Airway epithelial cell (primary cell): Measurements from ENCODE around the gene SP140. TPM values are rescaled to one million over a fixed set of nuclear protein-coding genes. Genes with fewer than 3 reads are reported as not detected.

ENCODE experiments used
- total RNA-seq: library from RNA; depleted of rRNA; stranded (reverse); fragments of >200 nt; gene quantifications from 2 replicates; pipeline ENCODE4 v1.2.3, GENCODE V29; 2015

The SP140 gene
- total RNA-seq = not detected in 2 replicates

GRCh38 chr2:230225486-230225885 is at the start of gene SP140:
TSS of gene SP140 (plus strand) at chr2:230225736. CDS start at chr2:230225845, 109 bp downstream.

GRCh38 chr2:230219419-230220331 is 5.9 kb upstream of the SP140 start, which contains the start of gene SP110:
TSS of gene SP110 (minus strand) at chr2:230219984. CDS start at chr2:230216927, 3,057 bp downstream.

GRCh38 chr2:230326453-230327417 is 101.2 kb downstream of the SP140 start, which contains the start of gene SP140L:
TSS of gene SP140L (plus strand) at chr2:230327193. CDS start at chr2:230327270, 77 bp downstream.

Other genes with a start within 250 kb of the SP140 start
- gene SLC16A14, start 156.8 kb upstream of the SP140 start, total RNA-seq = 2.4 and 3.7 TPM in 2 replicates
- 10.1 and 12.2 TPM in 2 replicates for gene SP110, start 5.8 kb upstream of the SP140 start, total RNA-seq
- 2.7 and 6.0 TPM in 2 replicates for gene SP140L, start 101.5 kb downstream of the SP140 start, total RNA-seq
- 25.7 TPM in 2 replicates for gene SP100, start 190.5 kb downstream of the SP140 start, total RNA-seq